Measurements from ENCODE around the gene KRT9.
"Not testable (repeated sequence)": the region's sequence is repeated elsewhere in the genome, so short reads cannot be mapped to it uniquely, and the experiment has no call there.

KRT9 gene

GRCh38 chr17:41600318-41600717 lies 28.5 kb upstream of the KRT9 start:
- no peak for DNase-seq (ENCODE audit: low read depth)

- no peak for DNase-seq (ENCODE audit: low read depth)
These were observed 27.8 kb upstream of the KRT9 start for GRCh38 chr17:41599680-41600079.

GRCh38 chr17:41595585-41595984 lies 23.7 kb upstream of the KRT9 start:
- DNase-seq (ENCODE audit: low read depth), result no peak

- no peak for DNase-seq (ENCODE audit: low read depth)
These were observed 22.6 kb upstream of the KRT9 start for GRCh38 chr17:41594363-41594915.

GRCh38 chr17:41593306-41593981 lies 21.6 kb upstream of the KRT9 start:
- DNase-seq (ENCODE audit: low read depth), result no peak

- DNase-seq (ENCODE audit: low read depth), result no peak
These were observed 20.9 kb upstream of the KRT9 start for GRCh38 chr17:41592601-41593305.

GRCh38 chr17:41589301-41589700 lies 17.4 kb upstream of the KRT9 start:
- no peak for DNase-seq (ENCODE audit: low read depth)

GRCh38 chr17:41588126-41588810 lies 16.4 kb upstream of the KRT9 start:
- no peak for DNase-seq (ENCODE audit: low read depth)

- no peak for DNase-seq (ENCODE audit: low read depth)
These were observed 15.1 kb upstream of the KRT9 start, which contains the start of gene KRT14 for GRCh38 chr17:41586863-41587495. Gene KRT14 (minus strand): TSS chr17:41586895. CDS start chr17:41586834, 61 bp downstream.

GRCh38 chr17:41585301-41586056 lies 13.6 kb upstream of the KRT9 start:
- DNase-seq (ENCODE audit: low read depth), result no peak

GRCh38 chr17:41584331-41584927 lies 12.6 kb upstream of the KRT9 start:
- not testable (repeated sequence) for DNase-seq (ENCODE audit: low read depth)

- DNase-seq (ENCODE audit: low read depth), result no peak
These were observed 11.6 kb upstream of the KRT9 start for GRCh38 chr17:41583137-41584127.

GRCh38 chr17:41582061-41582968 lies 10.5 kb upstream of the KRT9 start:
- DNase-seq (ENCODE audit: low read depth), result not testable (repeated sequence)

- DNase-seq (ENCODE audit: low read depth), result no peak
These were observed 9.7 kb upstream of the KRT9 start for GRCh38 chr17:41581366-41582060.

- DNase-seq (ENCODE audit: low read depth), result no peak
These were observed 9.0 kb upstream of the KRT9 start for GRCh38 chr17:41580687-41581365.

- no peak for DNase-seq (ENCODE audit: low read depth)
These were observed 8.4 kb upstream of the KRT9 start for GRCh38 chr17:41580244-41580575.

- DNase-seq (ENCODE audit: low read depth), result peak; percentile 30
These were observed 7.8 kb upstream of the KRT9 start for GRCh38 chr17:41579484-41580243.

Data from activated T-helper 9 cell treated with anti-CD3 and anti-CD28 coated beads, Interleukin-2, amount 50 U/mL, for 16 hours (primary cell).